Activated naive CD8-positive, alpha-beta T cell treated with anti-CD3 and anti-CD28 coated beads, Interleukin-2, amount 50 U/mL, for 16 hours (primary cell): ENCODE data around the gene ZFHX3.

Experiments used
- DNase-seq: peaks from one replicate; pipeline ENCODE4 v3.0.0-alpha.2; 2020; ENCODE audit warnings: low read depth, low spot score

Gene ZFHX3

GRCh38 chr16:72928090-72928981 lies 119.6 kb downstream of the ZFHX3 start:
- DNase-seq = no peak

DNA sequence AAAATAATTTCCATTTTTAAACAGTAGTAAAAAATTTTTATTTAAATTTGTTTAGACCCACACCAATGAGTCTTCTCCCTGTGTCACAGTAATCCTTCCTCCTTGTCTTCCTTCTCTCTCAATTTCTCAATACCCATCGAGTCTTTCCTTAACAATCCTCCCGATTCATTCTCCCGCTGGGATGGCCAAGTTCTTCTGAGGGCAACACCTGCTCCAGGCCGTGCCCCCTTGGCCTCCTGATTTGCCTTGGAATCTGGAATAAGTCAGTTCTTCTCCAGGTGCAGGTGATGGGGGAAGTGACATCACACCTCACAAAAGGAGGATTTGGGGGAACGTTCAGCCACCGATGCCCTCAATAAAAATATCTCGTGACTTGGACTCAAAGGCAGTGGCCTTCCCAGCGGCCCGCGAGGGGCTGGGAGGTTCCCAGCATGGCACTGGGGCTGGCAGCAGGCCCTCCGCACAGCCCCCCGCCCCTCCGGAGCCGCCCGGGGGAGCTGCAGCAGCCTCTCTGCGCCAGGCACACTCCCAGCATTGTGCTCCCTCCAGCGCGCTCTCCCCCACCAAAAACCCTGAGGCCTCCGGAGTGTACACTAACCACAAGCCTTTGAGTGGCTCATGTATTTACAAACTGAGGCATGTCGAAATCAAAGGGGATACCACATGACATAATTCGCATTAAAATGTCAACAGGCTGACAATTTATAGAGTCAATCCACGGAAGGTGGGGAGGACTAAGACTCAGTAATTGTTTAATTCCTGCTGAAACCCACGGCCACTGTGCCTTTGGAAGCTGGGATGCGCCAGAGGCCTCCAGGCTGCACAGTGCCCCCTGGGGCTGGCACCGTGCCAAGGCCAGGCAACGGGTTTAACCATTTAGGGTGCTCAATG lies 120.5 kb downstream of the ZFHX3 start:
- DNase-seq = no peak

DNA sequence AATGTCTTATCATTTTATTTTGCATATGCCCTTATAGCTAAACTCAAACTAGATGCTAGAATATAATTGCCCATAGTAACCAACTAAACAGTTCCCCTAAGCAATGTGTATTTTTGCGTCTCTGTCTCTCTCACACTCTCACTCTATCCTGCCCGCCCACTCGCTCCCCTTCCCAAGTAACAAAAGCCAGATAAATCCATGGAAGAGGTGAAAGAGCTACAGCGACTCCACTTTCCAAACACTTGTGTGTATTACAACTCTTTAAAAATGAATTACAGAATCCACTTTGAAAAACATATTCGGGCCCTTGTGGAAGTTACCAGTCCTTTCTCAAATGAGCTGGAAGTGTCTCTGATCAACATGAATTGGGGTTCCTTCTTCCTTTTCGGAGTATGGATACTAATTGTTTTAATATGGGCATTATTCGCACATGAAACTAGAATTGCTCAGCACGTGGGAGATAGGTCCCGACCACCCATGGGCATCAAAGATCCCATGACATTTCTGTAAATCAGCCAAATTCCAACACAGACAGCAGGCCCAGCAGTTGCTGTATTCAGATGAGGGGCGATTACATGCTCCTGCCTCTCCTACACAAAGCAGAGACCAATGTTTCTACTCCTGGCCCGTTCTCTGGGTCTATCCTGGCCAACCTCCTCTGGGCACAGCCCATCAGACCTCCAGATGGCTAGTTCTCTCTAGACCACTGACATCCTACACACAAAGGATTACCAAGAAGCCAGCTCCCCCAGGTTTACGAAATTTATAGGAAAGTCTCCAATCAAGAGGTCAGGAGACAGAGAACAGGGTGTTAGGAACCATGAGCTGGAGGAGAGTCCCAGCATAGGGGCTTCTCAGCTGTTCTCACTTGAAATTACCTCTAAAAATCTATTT lies 121.5 kb downstream of the ZFHX3 start:
- DNase-seq = no peak

GRCh38 chr16:72925631-72925979 lies 122.3 kb downstream of the ZFHX3 start:
- DNase-seq = no peak

GRCh38 chr16:72924927-72925630 lies 122.8 kb downstream of the ZFHX3 start:
- DNase-seq = no peak

GRCh38 chr16:72924537-72924926 lies 123.4 kb downstream of the ZFHX3 start:
- DNase-seq = no peak

GRCh38 chr16:72923757-72924156 lies 124.2 kb downstream of the ZFHX3 start:
- no peak for DNase-seq

- no peak for DNase-seq
Observed at GRCh38 chr16:72922714-72923113, 125.2 kb downstream of the ZFHX3 start.

- DNase-seq = no peak
Observed at GRCh38 chr16:72921620-72922019, 126.3 kb downstream of the ZFHX3 start.

GRCh38 chr16:72921106-72921505 lies 126.8 kb downstream of the ZFHX3 start:
- DNase-seq = no peak

GRCh38 chr16:72917051-72917450 lies 130.9 kb downstream of the ZFHX3 start:
- DNase-seq = no peak

DNA sequence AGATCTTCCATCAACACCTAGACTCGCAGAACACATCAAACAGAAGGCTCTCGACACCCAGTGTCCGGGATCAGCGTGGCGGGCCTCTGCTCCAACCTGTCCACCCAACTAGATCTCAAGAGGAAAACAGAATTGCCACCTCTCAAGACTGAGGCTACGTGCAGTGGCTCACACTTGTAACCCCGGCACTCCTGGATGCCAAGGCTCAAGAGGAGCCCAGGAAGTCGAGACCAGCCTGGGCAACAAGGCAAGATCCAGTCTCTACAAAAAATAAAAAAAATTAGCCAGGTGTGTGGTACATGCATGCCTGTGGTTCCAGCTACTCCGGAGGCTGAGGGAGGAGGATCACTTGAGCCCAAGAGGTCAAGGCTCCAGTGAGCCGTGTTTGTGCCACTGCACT lies 132.6 kb downstream of the ZFHX3 start:
- no peak for DNase-seq

- no peak for DNase-seq
Observed at GRCh38 chr16:72913551-72913950, 134.4 kb downstream of the ZFHX3 start.

- DNase-seq = no peak
Observed at GRCh38 chr16:72911971-72912370, 136.0 kb downstream of the ZFHX3 start.

GRCh38 chr16:72910875-72911274 lies 137.1 kb downstream of the ZFHX3 start:
- DNase-seq = no peak

GRCh38 chr16:72910381-72910780 lies 137.5 kb downstream of the ZFHX3 start:
- DNase-seq = no peak

GRCh38 chr16:72909196-72909595 lies 138.7 kb downstream of the ZFHX3 start:
- DNase-seq = no peak

DNA sequence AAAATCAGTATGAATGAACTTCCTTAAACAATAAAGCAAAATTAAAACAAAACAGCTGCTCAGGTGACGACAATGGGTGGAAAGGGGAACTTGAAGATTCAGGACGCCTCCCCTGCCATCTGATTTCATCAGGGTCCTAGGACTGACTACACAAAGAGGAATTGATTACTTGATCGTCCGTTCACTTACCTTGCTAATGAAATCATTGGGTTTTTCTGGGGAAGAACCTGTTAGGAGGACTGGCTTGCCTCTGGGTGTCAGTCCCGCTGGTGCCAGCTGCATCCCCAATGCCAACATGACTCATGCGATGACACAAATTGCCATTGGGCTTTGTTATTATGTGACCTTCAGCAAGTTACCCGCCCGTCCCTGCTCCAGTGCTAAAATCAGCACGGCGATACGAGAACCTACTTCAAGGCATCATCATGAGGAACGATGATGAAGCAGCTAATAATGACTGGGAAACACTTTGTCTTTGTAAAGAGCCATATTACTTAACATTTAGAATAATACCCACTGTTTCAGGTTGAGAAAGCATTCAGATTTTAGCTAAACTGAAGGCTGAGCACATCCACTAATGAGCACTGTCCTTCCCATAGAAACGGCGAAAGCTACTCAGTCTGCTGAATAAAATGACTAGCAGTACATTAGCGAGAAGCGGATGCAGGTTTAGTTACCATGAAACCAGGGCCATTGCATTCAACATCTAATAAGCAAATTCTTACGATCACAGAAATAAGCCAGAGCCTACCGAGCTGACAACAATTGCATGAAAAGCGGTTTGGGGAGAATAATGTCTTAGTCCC lies 139.4 kb downstream of the ZFHX3 start:
- no peak for DNase-seq

DNA sequence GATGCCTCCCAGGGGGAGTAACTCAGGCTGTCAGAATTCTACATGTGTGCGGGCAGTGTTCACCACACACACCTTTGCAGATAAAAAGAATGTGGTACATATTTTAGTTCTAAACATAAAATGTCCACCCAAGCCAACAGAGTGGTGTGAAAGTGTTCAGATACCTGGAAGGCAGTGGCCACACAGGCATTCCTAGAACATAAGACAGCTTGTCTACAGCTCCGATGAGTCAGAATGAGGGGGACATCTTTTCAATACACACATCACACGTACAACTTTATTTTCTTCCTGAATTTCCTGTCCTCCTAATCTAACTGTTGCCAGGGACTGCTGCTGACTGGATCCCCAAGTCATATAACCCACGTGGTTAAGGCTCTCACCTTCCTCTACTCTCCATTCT lies 142.3 kb downstream of the ZFHX3 start:
- no peak for DNase-seq

DNA sequence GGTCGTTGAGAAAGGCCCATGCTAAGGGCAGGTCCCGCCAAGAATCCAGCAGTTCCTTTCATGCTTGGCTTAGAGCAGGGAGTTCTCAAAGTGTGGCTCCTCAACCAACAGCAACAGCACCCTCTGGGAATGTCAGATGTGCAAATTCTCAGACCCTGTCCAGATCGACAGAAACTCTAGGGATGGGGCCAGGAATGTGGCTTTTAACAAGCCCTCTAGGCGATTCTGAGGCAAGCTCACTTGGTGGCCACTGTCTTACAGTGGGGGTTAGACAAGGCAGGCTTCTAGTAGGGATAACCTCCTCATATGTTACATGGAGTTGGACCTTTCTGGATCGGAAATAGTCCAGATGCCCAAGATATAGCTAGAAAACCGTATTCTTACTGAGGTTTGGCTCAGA lies 144.8 kb downstream of the ZFHX3 start:
- no peak for DNase-seq
